Skeletal muscle tissue (tissue), 4 donors: ENCODE results near the gene PAPOLA. TPM values are rescaled to one million over a fixed set of nuclear protein-coding genes. Genes with fewer than 3 reads are reported as not detected.
"Not testable (repeated sequence)": the region's sequence is repeated elsewhere in the genome, so short reads cannot be mapped to it uniquely, and the experiment has no call there.

Source experiments
- H3K27ac ChIP-seq: one replicate; pipeline ENCODE4 v1.7.0; 2013; ENCODE audit warnings: mild to moderate bottlenecking, low read depth, low read length, inconsistent platforms
- H3K27me3 ChIP-seq, 3 donors: one replicate each; pipeline ENCODE4 v1.7.0; 2013; ENCODE audit warnings: low read length in 3 of 3; ENCODE audit not compliant: control insufficient read depth in 3 of 3, insufficient read depth in 3 of 3
- H3K36me3 ChIP-seq, 3 donors: one replicate each; pipeline ENCODE4 v1.7.0; 2013; ENCODE audit warnings: low read length in 3 of 3; ENCODE audit not compliant: control insufficient read depth in 3 of 3, insufficient read depth in 3 of 3
- H3K4me1 ChIP-seq, 3 donors: one replicate each; pipeline ENCODE4 v1.7.0; 2013; ENCODE audit warnings: low read length in 3 of 3, mild to moderate bottlenecking in 3 of 3; ENCODE audit not compliant: control insufficient read depth in 3 of 3, insufficient read depth in 3 of 3
- H3K4me3 ChIP-seq, 3 donors: one replicate each; pipeline ENCODE4 v1.7.0; 2013; ENCODE audit warnings: low read length in 3 of 3
- H3K9ac ChIP-seq, 3 donors: one replicate each; pipeline ENCODE4 v1.7.0; 2013; ENCODE audit warnings: low read length in 3 of 3, mild to moderate bottlenecking in 3 of 3, moderate library complexity in 2 of 3, low read depth in 1 of 3
- H3K9me3 ChIP-seq, 3 donors: one replicate each; pipeline ENCODE4 v1.7.0; 2013; ENCODE audit warnings: low read length in 3 of 3; ENCODE audit not compliant: control insufficient read depth in 3 of 3
- total RNA-seq: library from RNA; depleted of rRNA; stranded (reverse); fragments of >200 nt; gene quantifications from one replicate; pipeline ENCODE4 v1.2.3, GENCODE V29; 2014
- donor health status: Osteomylitis.

The PAPOLA gene
- total RNA-seq: 117 TPM

GRCh38 chr14:96501740-96502620, at the start of gene PAPOLA:
Gene PAPOLA, plus strand, starts transcription at chr14:96502382. Its CDS starts 211 bp downstream, at chr14:96502593.
- Histone ChIP-seq H3K9me3 (no peaks in the 10 kb centered on the region), H3K27me3 (peaks cover 0 to 2% (median 0%) of the 10 kb centered on the region in 3 donors), H3K4me1 (peaks cover 12 to 31% (median 26%) of the 10 kb centered on the region in 3 donors), H3K27ac (peak within 1 kb of the TSS; percentile 93), H3K4me3 (peak within 1 kb of the TSS; percentile 91 to 96 (median 94)), H3K36me3 (no peaks in the 10 kb centered on the region), H3K9ac (peak within 1 kb of the TSS; percentile 92 to 96 (median 95))

DNA sequence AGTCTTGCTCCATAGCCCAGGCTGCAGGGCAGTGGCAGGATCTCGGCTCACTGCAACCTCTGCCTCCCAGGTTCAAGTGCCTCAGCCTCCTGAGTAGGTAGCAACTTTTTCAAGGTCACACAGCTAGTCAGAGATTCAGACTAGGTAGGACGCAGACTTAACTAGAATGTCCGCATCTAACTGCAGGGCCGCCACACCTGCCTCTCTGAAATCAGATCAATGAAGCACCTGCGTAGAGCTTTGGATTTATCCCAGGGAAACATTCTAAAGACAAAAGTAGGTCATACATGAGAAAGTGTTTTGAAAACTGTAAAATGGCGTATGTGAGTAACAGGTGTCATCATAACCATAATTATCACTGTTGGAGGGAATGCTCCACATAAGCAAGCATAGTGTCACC, 49.5 kb upstream of the PAPOLA start:
- Histone ChIP-seq H3K9ac (no peak overlapping the region), H3K36me3 (no peaks in the 10 kb centered on the region), H3K9me3 (no peaks in the 10 kb centered on the region), H3K27ac (no peak overlapping the region), H3K4me3 (no peak overlapping the region), H3K4me1 (no peaks in the 10 kb centered on the region), H3K27me3 (no peaks in the 10 kb centered on the region)

DNA sequence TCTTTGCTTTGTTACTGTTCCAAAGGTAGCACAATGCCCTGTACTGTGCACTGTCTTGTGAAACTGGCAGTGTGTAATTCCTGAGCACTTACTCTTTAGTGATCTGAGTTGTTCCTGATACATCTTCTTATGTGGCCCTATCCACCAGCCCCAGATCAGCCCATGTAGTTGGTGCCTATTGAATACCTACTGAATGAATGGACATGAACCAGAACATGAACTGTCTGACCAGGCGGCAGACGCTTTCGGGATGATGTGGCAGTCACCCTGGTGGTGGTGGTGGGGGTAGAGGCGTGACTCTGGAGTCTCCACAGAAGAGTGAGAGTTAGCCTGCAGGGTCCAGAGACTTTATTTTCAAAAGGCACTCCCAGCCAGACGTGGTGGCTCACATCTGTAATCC, 46.6 kb upstream of the PAPOLA start:
- Histone ChIP-seq H3K27me3 (no peaks in the 10 kb centered on the region), H3K9ac (no peak overlapping the region), H3K4me1 (no peaks in the 10 kb centered on the region), H3K36me3 (no peaks in the 10 kb centered on the region), H3K27ac (no peak overlapping the region), H3K4me3 (no peak overlapping the region), H3K9me3 (no peaks in the 10 kb centered on the region)

DNA sequence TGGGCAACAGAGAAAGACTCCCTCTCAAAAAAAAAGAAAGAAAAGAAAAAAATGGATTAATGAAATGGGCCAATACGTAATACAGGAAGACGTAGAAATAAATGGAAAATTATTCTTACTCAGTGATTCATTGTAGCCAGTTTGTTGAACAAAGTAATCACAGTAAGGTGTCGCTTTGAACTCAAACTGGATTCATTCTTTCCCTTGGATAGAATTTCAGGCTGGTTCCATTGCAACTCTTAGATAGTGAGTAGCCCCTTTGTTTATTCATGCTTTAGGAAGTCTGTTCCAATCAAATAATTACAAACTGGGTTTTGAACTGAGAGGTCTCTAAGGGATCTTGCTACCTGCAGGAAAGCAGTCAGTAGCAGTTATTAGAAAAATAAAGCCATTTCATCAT, 42.3 kb upstream of the PAPOLA start:
- no peaks in the 10 kb centered on the region for H3K36me3 ChIP-seq
- no peaks in the 10 kb centered on the region for H3K4me1 ChIP-seq
- H3K4me3 ChIP-seq: no peak overlapping the region
- H3K27ac ChIP-seq: no peak overlapping the region
- H3K9ac ChIP-seq: no peak overlapping the region
- H3K27me3 ChIP-seq: no peaks in the 10 kb centered on the region
- H3K9me3 ChIP-seq: no peaks in the 10 kb centered on the region

DNA sequence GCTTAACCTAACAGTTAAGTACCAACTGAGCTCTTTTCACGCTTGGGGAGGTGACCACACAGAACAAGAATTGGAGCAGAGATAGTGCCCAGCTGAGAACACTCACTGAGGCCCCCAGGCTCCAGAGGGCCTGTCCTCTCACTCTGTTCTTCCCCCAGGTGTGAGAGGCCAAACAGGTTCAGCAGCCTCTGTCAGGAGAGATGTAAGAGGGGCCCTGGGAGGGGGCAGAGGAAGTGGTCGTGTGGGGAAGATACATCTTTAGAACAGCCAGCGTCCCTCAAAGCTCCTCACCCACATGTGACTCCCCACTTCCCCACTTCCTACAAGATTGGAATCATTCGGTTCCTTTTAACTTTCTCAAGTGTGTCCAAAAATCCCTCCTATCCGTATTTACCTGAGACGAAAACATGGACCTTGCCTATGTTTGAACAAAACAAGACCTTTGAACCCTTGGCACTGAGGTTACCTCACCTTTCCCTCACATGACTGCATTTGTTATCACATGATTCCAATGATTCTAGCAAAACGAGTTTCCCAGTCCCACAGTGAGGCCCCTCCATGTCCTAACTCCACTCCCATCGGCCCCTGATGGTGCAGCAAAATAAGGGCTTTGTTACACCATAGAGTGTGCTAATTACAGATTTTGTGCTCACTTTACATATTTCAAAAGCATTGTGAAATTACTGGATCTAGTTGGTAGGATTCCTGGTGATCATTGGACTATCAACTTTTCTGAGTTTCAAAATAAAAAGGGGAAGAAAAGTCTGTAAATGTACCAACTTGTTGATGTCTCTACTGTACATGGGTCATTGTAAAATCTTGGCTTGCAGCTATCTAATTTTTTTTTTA, 40.0 kb upstream of the PAPOLA start:
- no peak overlapping the region for H3K4me3 ChIP-seq
- H3K9me3 ChIP-seq: no peaks in the 10 kb centered on the region
- H3K4me1 ChIP-seq: no peaks in the 10 kb centered on the region
- no peaks in the 10 kb centered on the region for H3K27me3 ChIP-seq
- no peak overlapping the region for H3K27ac ChIP-seq
- no peaks in the 10 kb centered on the region for H3K36me3 ChIP-seq
- no peak overlapping the region for H3K9ac ChIP-seq

DNA sequence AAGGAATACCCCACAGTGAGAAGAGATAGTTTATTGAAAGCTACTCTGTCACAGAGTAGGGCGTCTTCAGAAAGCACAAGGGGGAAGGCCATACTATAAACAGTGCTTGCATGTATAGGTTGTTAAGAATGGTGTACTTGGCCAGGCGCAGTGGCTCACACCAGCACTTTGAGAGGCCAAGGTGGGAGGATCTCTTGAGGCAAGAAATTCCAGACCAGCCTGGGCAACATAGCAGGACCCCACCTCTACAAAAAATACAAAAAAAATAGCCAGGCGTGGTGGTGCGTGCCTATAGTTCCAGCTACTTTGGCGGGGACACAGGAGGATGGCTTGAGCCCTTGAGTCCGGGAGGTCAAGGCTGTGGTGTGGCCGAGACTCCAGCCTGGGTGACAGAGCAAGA, 38.0 kb upstream of the PAPOLA start:
- Histone ChIP-seq H3K4me1 (no peaks in the 10 kb centered on the region), H3K36me3 (no peaks in the 10 kb centered on the region), H3K4me3 (no peak overlapping the region), H3K27me3 (no peaks in the 10 kb centered on the region), H3K9me3 (no peaks in the 10 kb centered on the region), H3K9ac (no peak overlapping the region), H3K27ac (no peak overlapping the region)

DNA sequence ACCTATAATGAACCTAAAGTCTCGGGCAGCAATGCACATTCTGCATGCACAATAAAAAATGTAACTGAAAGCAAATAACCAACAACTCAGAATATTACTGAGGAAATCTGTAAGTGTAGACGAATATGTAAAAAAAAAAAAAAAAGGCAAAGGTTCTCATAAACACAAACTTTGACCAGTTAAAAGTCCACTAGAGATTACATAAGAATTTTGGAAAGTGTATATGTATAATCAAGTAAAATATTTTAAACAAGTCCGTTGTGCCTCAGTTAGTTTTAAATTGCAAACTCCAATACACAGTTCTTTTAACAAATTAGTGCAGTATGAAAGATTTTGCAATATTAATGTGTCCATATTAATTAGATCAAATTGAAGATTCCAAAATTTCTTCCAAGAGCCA, 35.3 kb upstream of the PAPOLA start:
- H3K27ac ChIP-seq: no peak overlapping the region
- H3K27me3 ChIP-seq: no peaks in the 10 kb centered on the region
- H3K9ac ChIP-seq: no peak overlapping the region
- no peaks in the 10 kb centered on the region for H3K36me3 ChIP-seq
- H3K9me3 ChIP-seq: no peaks in the 10 kb centered on the region
- no peaks in the 10 kb centered on the region for H3K4me1 ChIP-seq
- no peak overlapping the region for H3K4me3 ChIP-seq

- no peak overlapping the region for H3K4me3 ChIP-seq
- H3K9me3 ChIP-seq: no peaks in the 10 kb centered on the region
- no peaks in the 10 kb centered on the region for H3K36me3 ChIP-seq
- H3K27me3 ChIP-seq: peaks cover 0 to 2% (median 0%) of the 10 kb centered on the region in 3 donors
- no peak overlapping the region for H3K9ac ChIP-seq
- H3K4me1 ChIP-seq: no peaks in the 10 kb centered on the region
- H3K27ac ChIP-seq: no peak overlapping the region
Measured at GRCh38 chr14:96470331-96470730, 31.9 kb upstream of the PAPOLA start.

GRCh38 chr14:96470967-96471366, 31.2 kb upstream of the PAPOLA start:
- H3K4me1 ChIP-seq, H3K36me3 ChIP-seq, H3K27me3 ChIP-seq, H3K27ac ChIP-seq, H3K4me3 ChIP-seq, H3K9me3 ChIP-seq, H3K9ac ChIP-seq: not testable (repeated sequence)

GRCh38 chr14:96478119-96478518, 24.1 kb upstream of the PAPOLA start:
- Histone ChIP-seq H3K27me3 (peaks cover 0 to 4% (median 0%) of the 10 kb centered on the region in 3 donors), H3K36me3 (no peaks in the 10 kb centered on the region), H3K9ac (no peak overlapping the region), H3K27ac (no peak overlapping the region), H3K9me3 (no peaks in the 10 kb centered on the region), H3K4me3 (no peak overlapping the region), H3K4me1 (no peaks in the 10 kb centered on the region)
